Erythroblast (primary cell): Measurements from ENCODE around the gene C1QTNF5.

Experiments
- DNase-seq, 2 experiments: peaks; one replicate each; lab custom pipeline; 2025; lab: John Stamatoyannopoulos, UW
- GATA1 ChIP-seq: IDR thresholded peaks from 2 replicates; pipeline ENCODE4 v1.6.1; 2011; ENCODE audit warnings: low read depth, mild to moderate bottlenecking, control low read depth, low read length, moderate library complexity
- POLR2A ChIP-seq: IDR thresholded peaks from 2 replicates; pipeline ENCODE4 v1.6.1; 2011; ENCODE audit warnings: mild to moderate bottlenecking, low read length

Gene C1QTNF5

DNA sequence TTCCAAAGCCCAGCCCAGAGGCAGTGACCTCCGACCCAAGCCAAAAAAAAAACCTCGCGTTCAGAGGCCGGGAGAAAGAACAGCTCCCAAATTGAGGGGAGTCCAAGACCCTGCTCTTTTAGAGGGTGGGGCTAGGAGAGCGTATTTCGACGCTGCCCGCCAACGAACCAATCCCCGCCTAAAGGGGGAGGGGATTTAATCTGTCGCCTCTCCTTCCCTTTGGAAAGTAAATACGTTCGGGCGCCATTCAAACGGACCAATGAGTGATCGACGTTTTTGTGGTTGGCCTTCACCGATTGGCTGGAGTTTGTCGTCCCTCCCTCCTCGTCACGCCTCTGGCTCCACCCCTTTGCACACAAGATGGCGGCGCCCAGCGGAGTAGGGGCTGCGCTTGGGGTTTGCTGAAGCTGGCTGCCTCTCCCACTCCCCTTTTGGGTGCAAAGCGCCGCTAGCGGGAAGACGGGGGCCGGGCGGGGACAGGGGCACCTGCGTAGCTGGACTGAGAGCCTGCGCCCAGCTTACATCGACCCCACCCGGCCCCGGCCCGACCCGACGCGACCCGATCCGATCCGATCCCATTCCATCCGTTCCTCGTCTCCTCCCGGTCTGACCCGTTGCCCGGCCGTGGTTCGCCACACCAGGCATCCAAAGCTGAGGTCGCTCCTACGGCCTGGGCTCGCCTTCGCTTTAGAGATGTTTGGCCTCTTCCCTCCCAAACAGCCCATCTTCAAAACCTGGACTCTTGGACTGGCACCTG, 6.3 kb downstream of the C1QTNF5 start, which contains the start of gene RNF26:
Gene RNF26 (plus strand): TSS at position 354 of the 757 bp plus-strand sequence. CDS start 596 bp downstream, outside the sequence.
- TF ChIP-seq POLR2A (peak; percentile 91), GATA1 (no peak)
- DNase-seq = peak; percentile 98

DNA sequence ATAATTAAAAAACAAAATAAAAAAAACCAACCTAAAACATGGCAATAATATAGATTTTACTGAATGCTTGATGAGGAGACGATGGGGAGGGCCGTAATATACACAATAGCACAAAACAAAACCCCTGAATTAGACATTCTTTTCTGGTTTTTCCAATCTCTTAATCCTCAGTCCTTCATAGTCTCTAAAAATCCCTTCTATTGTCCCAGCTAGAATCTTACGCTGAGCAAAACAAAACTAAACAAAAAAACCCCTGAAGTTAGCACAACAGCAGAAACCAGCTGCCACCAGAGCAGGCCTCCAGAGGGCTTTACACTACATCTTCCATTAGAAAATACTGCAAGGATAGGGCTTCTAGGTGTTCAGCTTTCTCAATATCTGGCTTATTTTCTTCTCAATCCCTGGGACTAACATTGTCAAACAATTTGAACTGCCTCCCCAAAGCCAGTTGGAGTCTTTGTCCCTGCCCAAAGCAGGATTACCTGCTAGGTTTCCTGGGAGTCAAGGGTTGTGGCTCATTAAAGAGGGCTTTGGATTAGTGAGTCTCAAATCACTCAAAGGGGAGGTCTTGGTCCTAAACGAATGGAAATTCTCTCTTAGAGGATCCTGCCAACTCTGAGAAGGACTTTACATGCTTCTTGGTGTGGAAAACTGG, 8.4 kb downstream of the C1QTNF5 start:
- no peak for DNase-seq
- TF ChIP-seq GATA1 = no peak
- TF ChIP-seq POLR2A = no peak

- no peak for TF ChIP-seq POLR2A
- TF ChIP-seq GATA1 = no peak
- DNase-seq = no peak
Observed at GRCh38 chr11:119330237-119330636, 10.4 kb downstream of the C1QTNF5 start.

DNA sequence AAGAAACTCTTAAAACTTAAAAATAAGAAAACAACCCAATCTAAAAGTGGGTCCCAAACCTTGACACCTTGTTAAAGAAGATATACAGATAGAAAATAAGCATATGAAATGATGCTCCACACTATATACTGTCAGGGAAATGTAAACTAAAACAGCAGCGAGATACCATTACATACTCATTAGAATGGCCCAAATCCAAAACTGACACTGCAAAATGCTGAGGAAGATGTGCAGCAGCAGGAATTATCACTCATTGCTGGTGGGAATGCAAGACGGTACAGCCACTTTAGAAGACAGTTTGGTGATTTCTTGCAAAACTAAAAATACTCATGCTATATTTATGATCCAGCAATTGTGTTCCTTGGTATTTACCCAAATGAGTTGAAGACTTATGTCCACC, 11.4 kb downstream of the C1QTNF5 start:
- TF ChIP-seq GATA1 = no peak
- no peak for TF ChIP-seq POLR2A
- DNase-seq = no peak

DNA sequence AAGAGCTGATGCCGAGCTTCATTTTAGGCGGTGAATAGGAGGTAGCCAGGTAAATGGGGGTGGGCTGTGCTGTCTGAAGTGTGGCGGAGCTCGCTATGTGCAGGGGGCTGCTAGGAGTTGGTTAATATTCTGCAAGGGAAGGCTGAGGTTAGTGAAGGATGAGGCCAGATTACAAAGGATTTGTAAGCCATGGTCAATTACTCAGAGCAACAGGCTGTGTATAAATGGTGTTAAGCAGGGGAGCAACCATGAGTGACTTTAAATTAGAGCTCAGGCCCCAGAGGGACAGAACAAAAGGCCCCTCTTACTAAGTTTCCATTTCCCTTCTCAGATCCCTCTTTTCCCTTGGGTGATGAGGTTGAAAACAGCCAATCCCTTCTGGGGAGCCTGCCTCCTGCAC, 16.5 kb downstream of the C1QTNF5 start:
- no peak for TF ChIP-seq GATA1
- TF ChIP-seq POLR2A = no peak
- DNase-seq = no peak

- TF ChIP-seq POLR2A (no peak), GATA1 (no peak)
- DNase-seq = peak; percentile 62 to 82
Observed at GRCh38 chr11:119323532-119324033, 17.1 kb downstream of the C1QTNF5 start.

DNA sequence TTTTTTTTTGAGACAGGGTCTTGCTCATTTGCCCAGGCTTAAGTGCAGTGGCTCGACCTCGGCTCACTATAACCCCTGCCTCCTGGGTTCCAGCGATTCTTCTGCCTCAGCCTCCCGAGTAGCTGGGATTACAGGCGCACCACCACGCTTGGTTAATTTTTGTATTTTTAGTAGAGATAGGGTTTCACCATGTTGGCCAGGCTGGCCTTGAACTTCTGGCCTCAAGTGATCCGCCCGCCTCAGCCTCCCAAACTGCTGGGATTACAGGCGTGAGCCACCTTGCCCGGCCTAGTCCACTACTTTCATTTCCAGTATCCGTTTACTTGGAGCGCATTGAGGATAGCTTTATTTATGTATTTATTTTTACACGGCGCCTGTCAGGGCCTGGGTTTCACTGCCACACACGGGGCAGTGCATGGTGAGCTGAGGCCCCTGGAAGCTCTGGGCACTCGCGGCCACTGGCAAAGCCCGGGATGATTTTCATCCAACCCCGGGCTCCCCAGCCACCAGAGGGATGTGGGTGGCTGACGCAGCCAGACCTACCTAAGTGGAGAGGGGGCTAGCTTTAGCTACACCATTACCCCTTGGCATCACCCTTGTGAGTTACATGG, 17.7 kb downstream of the C1QTNF5 start:
- no peak for DNase-seq

DNA sequence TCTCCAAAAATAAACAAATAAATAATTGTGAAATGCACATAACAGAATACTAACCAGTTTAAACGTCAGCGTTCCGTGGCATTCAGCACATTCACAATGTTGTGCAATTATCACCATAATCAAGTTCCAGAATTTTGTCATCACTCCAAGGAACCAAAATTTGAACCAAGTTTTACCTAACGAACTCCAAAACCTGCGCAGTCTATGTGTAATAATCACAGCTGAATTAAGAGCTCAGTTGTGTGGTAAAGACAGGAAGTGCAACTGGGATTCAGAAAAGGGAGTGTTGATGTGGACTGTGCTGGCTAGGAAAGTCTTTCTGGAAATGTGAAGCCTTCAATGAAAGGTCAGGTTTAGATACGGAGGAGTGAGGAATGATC, 18.3 kb downstream of the C1QTNF5 start:
- DNase-seq = no peak
- TF ChIP-seq POLR2A (no peak), GATA1 (no peak)

More for the DNA sequence above, 17.7 kb downstream of the C1QTNF5 start:
- TF ChIP-seq GATA1 = no peak
- no peak for TF ChIP-seq POLR2A

DNA sequence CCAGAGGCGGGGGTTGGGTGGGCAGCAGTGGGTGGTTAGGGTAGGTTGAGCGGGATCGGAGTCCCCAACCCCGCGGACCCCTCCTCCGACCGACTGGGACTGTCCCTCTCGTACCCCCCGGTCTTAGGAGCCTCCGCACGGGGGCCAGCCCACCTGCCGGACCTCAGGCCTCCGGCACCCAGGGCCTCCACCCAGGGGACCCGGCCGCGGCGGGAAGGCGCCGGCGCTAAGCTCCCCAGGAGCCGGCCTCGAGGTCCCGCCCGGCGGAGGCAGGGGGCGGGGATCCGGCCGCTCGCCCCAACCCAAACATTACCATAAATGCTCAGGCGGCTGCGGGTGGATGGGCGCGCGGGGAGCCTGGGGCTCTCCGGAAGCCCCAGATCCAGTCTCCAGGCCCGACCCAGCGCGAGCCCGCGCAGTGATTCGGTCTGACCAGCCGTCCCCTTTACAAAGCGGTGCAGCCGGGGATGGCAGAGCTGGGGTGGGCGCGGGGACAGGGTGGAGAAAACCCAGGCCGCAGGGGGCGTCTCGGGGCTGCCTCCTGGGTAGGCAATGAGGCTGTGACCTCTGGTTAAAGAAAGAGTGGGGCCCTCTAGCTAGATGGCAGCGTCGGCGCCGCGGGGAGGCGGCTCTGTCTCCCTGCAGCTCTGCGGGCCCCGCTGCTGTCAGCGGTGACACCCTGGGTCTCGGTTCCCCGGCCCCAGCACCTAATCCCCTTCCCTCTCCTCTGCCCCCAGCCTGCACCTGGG, 19.7 kb downstream of the C1QTNF5 start:
- peak in 1 of 2 experiments; percentile 27 for DNase-seq
- no peak for TF ChIP-seq POLR2A
- no peak for TF ChIP-seq GATA1

- no peak for DNase-seq
- TF ChIP-seq GATA1 = no peak
- no peak for TF ChIP-seq POLR2A
Observed at GRCh38 chr11:119320240-119320775, 20.4 kb downstream of the C1QTNF5 start.

DNA sequence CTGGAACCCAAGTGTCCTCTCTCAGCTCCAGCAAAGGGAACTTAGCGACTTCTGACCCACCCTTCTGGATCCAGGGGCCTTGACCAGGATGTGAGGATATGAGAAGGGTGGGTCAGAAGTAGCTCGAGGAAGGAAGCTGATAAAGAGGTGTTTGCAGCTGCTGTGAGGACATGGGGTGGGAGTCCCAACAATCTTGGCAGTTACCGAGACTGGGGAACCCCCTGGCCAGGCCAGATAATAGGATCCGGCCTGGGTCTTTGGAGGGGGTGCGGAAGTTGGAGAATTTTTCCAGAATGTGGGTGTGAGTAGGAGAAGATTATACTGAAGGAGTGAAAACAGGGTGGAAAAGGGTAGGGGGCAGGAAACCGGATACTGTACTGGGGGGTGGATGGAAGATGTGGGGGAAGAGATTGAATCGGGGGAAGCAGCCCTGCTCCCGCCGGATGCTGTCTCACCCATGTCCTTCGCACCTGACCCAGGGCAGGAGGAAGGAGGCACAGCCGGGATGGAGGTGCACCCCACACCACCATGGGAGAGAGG, 20.9 kb downstream of the C1QTNF5 start:
- no peak for TF ChIP-seq POLR2A
- TF ChIP-seq GATA1 = no peak
- DNase-seq = no peak

DNA sequence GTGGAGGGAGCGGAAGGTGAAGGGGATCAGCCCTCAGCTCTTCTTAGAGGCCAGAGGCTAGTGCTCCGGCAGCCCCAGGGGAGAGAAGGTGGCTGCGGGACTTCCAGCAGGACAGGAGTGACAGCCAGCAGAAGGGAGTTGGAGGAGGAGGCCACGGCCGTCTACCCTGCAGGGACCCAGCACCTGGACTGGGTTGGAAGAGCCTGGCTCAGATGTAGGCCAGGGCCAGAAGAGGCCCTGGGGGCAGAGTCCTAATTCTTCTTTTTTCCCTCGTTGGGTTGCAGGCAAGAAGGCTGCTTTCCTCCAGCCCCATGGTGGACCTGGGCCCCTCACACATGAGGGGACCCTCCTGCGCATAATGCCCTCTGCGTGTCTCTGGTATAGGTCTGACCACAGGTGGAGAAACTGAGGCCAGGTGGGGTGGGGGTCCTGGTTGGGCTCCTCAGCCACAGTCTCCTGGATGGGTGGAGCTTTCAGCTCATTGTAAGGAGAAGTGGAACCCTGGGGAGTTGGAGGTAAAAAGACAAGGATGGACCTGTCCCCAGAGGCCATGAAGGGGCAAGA, 21.5 kb downstream of the C1QTNF5 start:
- DNase-seq = no peak
- no peak for TF ChIP-seq GATA1
- TF ChIP-seq POLR2A = no peak
